ENCODE data around the gene LEUTX. TPM values are rescaled to one million over a fixed set of nuclear protein-coding genes. Genes with fewer than 3 reads are reported as not detected.
A peak's percentile ranks its signal among the peaks of the same experiment; 100 is the strongest.

LEUTX gene
- total RNA-seq, 1 donor from 2014 or later: not detected

GRCh38 chr19:39830847-39831246, 52.2 kb downstream of the LEUTX start:
- no peak overlapping the region for H3K27ac ChIP-seq
- H3K27me3 ChIP-seq (ENCODE audit: low read depth): no peaks in the 10 kb centered on the region
- ATAC-seq (no peak), DNase-seq (no peak)
- no peaks in the 10 kb centered on the region for H3K9me3 ChIP-seq
- H3K4me3 ChIP-seq: no peak overlapping the region
- peaks cover 14% of the 10 kb centered on the region for H3K4me1 ChIP-seq
- intact Hi-C loops (cut with DNase I): no loop called here
- H3K36me3 ChIP-seq: peaks cover 74% of the 10 kb centered on the region
- no peak for TF ChIP-seq CTCF (IDR thresholded peaks at IDR 0.05)

GRCh38 chr19:39831679-39832078, 53.0 kb downstream of the LEUTX start:
- intact Hi-C loops (cut with DNase I): no loop called here
- Histone ChIP-seq H3K9me3 (no peaks in the 10 kb centered on the region), H3K27ac (no peak overlapping the region), H3K4me3 (no peak overlapping the region), H3K4me1 (peaks cover 14% of the 10 kb centered on the region), H3K27me3 (ENCODE audit: low read depth) (no peaks in the 10 kb centered on the region), H3K36me3 (peaks cover 74% of the 10 kb centered on the region)
- DNase-seq (no peak), ATAC-seq (no peak)
- TF ChIP-seq CTCF (IDR thresholded peaks at IDR 0.05): no peak

- Histone ChIP-seq H3K27ac (peak overlapping the region; percentile 86), H3K36me3 (peaks cover 74% of the 10 kb centered on the region), H3K4me1 (peaks cover 14% of the 10 kb centered on the region), H3K9me3 (no peaks in the 10 kb centered on the region), H3K27me3 (ENCODE audit: low read depth) (no peaks in the 10 kb centered on the region), H3K4me3 (peak overlapping the region; percentile 96)
- ATAC-seq (no peak), DNase-seq (no peak)
- no peak for TF ChIP-seq CTCF (IDR thresholded peaks at IDR 0.05)
- intact Hi-C loops (cut with DNase I): no loop called here
Observed at GRCh38 chr19:39832341-39833083, 53.9 kb downstream of the LEUTX start.

GRCh38 chr19:39833160-39833463, 54.5 kb downstream of the LEUTX start:
- Histone ChIP-seq H3K36me3 (peaks cover 74% of the 10 kb centered on the region), H3K4me3 (peak overlapping the region; percentile 96), H3K9me3 (no peaks in the 10 kb centered on the region), H3K27ac (peak overlapping the region; percentile 86), H3K27me3 (ENCODE audit: low read depth) (no peaks in the 10 kb centered on the region), H3K4me1 (peaks cover 14% of the 10 kb centered on the region)
- intact Hi-C loops (cut with DNase I): no loop called here
- ATAC-seq (no peak), DNase-seq (no peak)
- no peak for TF ChIP-seq CTCF (IDR thresholded peaks at IDR 0.05)

GRCh38 chr19:39833464-39834286, 55.0 kb downstream of the LEUTX start, which contains the start of gene DYRK1B:
Gene DYRK1B (minus strand): TSS chr19:39834162. CDS start chr19:39831867, 2,295 bp downstream.
- Histone ChIP-seq H3K4me1 (peaks cover 14% of the 10 kb centered on the region), H3K9me3 (no peaks in the 10 kb centered on the region), H3K27ac (peak within 1 kb of the TSS; percentile 86), H3K36me3 (peaks cover 74% of the 10 kb centered on the region), H3K27me3 (ENCODE audit: low read depth) (no peaks in the 10 kb centered on the region), H3K4me3 (peak within 1 kb of the TSS; percentile 96)
- peak; percentile 97 to 98 for ATAC-seq
- peak; percentile 98 for DNase-seq
- intact Hi-C loops (cut with DNase I): no loop called here
- TF ChIP-seq CTCF (IDR thresholded peaks at IDR 0.05): no peak

Measured in lower lobe of right lung (tissue), 2 donors.